Loucy (cell line): ENCODE data around the gene STPG2.

ENCODE experiments used
- EZH2phosphoT487 ChIP-seq: fragments of 200-600 bp; IDR thresholded peaks from 2 replicates; pipeline ENCODE4 v1.6.1; 2018; ENCODE audit warnings: antibody characterized with exemption, mild to moderate bottlenecking, moderate library complexity, borderline replicate concordance
- TF ChIP-seq, protein P1 (sequence below): fragments of 200-600 bp; sonication (generic); conservative IDR thresholded peaks from 2 replicates; pipeline ENCODE4 v1.5.1; 2014; ENCODE audit warnings: mild to moderate bottlenecking, antibody characterized with exemption, low read length

DNA sequence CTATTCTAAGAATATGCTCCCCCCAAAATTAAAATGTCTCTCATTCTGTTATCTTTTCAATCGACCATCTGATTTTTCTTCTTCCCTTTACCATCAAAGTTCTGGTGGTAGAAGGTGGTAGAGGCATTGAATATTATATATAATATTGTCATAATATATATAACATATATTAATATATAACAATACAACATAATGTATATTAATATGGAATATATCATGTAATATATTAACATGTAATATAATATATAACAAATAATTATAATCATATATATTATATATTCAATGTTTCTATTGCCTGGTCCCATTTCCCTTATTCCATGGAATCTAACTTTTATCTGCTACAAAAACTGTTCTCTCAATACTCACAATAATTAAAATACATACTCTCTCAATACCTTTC is 40.6 kb downstream of the STPG2 start:
- TF ChIP-seq, protein P1, sequence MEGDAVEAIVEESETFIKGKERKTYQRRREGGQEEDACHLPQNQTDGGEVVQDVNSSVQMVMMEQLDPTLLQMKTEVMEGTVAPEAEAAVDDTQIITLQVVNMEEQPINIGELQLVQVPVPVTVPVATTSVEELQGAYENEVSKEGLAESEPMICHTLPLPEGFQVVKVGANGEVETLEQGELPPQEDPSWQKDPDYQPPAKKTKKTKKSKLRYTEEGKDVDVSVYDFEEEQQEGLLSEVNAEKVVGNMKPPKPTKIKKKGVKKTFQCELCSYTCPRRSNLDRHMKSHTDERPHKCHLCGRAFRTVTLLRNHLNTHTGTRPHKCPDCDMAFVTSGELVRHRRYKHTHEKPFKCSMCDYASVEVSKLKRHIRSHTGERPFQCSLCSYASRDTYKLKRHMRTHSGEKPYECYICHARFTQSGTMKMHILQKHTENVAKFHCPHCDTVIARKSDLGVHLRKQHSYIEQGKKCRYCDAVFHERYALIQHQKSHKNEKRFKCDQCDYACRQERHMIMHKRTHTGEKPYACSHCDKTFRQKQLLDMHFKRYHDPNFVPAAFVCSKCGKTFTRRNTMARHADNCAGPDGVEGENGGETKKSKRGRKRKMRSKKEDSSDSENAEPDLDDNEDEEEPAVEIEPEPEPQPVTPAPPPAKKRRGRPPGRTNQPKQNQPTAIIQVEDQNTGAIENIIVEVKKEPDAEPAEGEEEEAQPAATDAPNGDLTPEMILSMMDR = no peak
- no peak for TF ChIP-seq EZH2phosphoT487
